Stimulated activated CD4-positive, alpha-beta T cell treated with anti-CD3 and anti-CD28 coated beads, Interleukin-1b, Interleukin-23, amount 100 ng/mL, for 24 hours (primary cell): Measurements from ENCODE around the gene SLC35F2.
"Not testable (repeated sequence)": the region's sequence is repeated elsewhere in the genome, so short reads cannot be mapped to it uniquely, and the experiment has no call there.

ENCODE experiments used
- DNase-seq, 4 experiments: peaks; one replicate each; pipeline ENCODE4 v3.0.0-alpha.2; 2020; ENCODE audit warnings: low read depth in 4 of 4, low spot score in 1 of 4

Gene SLC35F2

GRCh38 chr11:107858217-107859070 is at the start of gene SLC35F2:
SLC35F2 (minus strand) TSS chr11:107858787; CDS start chr11:107858767, 20 bp downstream.
- peak; percentile 37 to 59 (median 50) for DNase-seq

- no peak for DNase-seq
These were observed 49.6 kb upstream of the SLC35F2 start for GRCh38 chr11:107908211-107908610.

GRCh38 chr11:107898270-107898669 is 39.7 kb upstream of the SLC35F2 start:
- DNase-seq, result no peak

DNA sequence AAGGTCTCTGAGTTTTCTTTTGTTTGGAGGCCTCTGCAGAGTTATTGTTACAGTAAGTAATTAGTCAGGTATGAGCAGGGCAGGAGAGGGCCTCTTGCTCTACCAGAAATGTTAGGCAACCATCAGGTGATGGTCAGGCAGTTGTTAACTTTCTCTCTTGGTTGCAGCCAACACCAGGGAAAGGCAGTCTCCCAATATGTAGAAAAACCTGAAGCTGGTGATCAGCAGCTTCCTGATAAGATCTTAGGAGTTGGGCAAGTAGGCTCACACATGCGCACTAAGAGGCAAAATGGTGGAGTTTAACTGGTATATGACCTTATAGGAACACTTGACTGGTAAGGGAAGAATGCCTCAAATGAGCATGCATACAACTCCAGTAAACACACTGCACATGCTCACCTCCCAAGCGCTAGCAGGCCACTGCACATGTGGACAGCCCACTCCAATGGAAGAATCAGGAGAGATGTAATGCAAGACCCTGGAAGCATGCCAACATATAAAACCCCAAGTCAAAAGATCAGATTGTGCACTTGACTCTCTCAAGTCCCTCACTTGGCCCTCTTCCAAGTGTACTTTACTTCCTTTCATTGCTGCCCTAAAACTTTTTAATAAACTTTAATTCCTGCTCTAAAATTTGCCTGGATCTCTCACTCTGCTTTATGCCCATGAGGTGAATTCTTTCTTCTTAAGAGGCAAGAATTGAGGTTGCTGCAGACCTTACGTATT is 23.7 kb upstream of the SLC35F2 start:
- DNase-seq, result no peak

DNA sequence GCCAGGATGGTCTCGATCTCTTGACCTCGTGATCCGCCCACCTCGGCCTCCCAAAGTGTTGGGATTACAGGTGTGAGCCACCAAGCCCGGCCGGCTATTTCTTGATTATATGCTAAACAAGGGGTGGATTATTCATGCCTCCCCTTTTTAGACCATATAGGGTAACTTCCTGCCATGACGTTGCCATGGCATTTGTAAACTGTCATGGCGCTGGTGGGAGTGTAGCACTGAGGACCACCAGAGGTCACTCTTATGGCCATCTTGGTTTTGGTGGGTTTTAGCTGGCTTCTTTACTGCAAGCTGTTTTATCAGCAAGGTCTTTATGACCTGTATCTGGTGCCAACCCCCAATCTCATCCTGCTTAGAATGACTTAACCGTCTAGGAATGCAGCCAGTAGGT is 22.9 kb upstream of the SLC35F2 start:
- DNase-seq, result not testable (repeated sequence)

DNA sequence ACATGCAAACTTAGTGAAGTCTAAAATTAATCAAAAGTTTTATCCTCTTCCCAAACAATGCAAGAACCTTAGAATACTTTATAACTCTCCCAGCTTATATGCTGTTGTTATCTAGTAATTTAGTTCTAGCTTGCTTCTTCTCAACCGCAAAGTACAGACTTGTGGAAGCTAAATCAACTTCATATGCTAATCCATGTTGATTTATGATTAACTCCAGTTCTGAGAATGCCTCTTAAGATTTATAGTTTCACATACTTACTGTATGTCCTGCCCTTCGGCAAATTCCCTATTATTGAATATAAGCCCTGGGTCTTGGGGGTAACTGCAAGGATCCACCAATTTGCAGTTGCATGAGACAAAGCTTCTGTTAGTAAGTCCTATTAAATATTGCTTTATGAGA is 17.6 kb upstream of the SLC35F2 start:
- no peak for DNase-seq

- no peak for DNase-seq
These were observed 6.0 kb upstream of the SLC35F2 start for GRCh38 chr11:107864591-107864990.

DNA sequence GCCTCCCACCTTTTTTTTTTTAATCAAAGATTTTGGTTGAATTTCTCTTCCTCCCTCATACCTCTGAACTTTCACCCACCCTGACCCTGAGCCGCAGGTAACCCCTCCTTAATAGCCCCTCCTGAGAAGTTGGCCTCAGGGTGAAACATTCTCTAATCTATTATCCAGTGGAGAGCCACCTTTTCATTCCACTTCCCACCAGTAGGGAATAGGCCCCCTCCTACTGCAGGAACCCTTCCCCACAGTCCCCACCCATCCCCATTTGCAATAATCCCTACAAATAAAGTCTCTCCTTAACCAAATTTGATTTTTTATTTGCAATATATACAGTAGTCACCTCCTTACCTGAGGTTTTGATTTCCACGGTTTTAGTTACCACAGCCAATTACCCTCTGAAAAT is 2.1 kb upstream of the SLC35F2 start:
- DNase-seq, result no peak

GRCh38 chr11:107860240-107860620 is 1.6 kb upstream of the SLC35F2 start:
- not testable (repeated sequence) for DNase-seq

- peak in 2 of 4 experiments; percentile 6 to 28 for DNase-seq
These were observed 1.1 kb upstream of the SLC35F2 start for GRCh38 chr11:107859459-107860239.

DNA sequence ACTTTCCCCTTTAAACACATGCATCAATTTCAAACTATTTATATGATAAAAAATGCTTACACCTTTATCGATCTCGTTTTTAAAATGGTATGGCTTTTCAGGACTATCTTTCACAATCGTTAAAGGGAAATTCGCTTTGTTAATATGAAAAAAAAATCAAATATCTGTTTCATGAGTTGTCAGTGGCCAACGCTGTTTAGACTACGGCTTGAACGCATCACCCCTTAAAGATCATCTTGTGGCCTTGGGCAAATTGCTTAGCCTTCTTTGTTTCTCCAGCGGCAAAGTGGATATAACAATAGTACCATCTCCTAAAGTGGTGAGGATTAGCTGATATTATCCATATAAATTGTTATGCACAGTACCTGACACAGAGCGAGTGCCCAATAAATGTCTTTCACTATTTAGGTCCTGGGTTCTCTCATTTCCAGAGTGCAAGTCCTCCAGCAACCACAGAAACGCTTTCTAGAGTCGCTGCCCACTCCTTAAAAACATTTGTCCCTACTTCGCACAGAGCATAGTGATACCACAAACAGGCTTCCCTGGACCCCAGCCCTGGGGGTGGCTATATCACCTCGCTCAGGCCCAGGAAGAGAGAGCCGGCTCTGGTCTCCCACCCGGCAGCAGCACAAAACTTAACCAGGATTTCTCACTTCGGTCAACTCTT is 904 bp downstream of the SLC35F2 start:
- peak in 1 of 4 experiments; percentile 25 for DNase-seq

DNA sequence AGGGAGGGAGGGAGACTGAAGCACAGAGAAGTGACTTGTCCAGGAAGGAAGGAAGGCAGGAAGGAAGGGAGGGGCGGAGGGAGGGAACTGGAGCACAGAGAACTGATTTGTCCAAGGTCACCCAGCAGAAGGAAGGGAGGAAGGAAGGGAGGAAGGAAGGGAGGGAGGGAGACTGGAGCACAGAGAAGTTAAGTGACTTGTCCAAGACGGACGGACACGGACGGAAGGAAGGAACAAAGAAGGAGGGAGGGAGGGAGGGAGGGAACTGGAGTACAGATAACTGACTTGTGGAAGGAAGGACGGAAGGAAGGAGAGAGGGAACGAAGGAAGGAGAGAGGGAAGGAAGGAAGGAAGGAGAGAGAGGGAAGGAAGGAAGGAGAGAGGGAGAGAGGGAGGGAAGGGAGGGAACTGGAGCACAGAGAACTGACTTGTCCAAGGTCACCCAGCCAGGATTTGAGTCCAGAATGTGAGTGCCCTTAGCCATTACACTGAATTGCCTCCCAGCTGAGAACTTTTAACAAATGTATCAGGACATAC is 1.5 kb downstream of the SLC35F2 start:
- DNase-seq, result no peak

GRCh38 chr11:107856180-107856980 is 2.2 kb downstream of the SLC35F2 start:
- DNase-seq, result no peak

DNA sequence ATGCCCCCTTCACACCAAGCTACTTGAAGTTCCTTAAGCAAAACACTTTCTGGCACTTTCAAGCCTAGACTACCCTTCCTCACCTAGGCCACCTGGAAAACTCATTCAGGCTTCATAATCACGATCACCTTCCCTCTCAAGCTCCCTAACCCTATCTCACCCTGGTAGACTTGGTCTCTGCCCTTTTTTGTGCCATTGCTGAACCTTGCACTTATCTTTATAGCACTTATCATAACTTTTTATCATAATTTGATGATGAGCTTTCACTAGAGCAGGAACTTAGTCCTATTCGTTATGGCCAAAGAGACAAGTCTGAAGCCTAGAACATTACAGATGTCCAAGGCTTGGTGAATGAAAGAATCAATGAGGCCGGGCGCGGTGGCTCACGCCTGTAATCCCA is 5.5 kb downstream of the SLC35F2 start:
- no peak for DNase-seq

DNA sequence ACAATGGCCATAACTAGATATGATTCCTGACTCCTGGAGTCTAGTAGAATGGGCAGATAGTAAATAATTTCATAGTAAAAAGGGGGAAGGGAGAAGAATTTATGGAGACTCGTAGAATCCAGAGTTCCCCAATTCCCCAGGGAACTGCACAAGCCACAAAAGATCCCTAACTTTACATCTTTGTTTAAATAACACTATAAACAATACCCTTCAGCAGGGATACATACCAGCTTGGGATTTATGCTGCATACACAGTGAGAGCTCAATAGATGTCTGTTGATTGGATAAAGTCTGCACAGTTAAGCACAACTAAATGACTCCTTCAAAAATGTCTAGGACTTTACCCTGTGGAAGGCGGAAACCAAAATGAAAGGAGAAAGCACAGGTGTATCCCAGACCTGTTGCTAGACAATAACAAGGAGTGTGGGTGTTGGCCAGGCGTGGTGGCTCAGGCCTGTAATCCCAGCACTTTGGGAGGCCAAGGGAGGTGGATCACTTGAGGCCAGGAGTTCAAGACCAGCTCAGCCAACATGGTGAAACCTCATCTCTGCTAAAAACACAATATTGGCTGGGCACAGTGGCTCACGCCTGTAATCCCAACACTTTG is 6.8 kb downstream of the SLC35F2 start:
- no peak for DNase-seq

- no peak for DNase-seq
These were observed 8.8 kb downstream of the SLC35F2 start for GRCh38 chr11:107849790-107850189.

GRCh38 chr11:107848345-107848744 is 10.2 kb downstream of the SLC35F2 start:
- no peak for DNase-seq

DNA sequence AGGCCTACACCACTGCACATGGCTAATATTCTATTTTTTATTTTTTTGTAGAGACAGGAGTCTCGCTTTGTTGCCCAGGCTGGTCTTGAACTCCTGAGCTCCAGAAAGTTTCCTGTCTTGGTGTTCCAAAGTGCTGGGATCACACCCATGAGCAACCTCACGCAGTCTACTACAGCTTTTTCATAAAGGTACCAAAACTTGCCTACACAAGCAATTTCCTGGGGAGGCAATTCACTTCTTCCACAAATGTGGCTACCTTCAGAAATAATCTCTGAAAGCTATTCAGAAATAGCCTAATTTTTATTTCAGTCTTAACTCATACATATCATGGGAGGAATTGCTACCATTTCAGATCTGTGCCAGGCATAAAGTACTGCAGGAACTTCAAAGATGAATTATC is 11.4 kb downstream of the SLC35F2 start:
- DNase-seq, result no peak

DNA sequence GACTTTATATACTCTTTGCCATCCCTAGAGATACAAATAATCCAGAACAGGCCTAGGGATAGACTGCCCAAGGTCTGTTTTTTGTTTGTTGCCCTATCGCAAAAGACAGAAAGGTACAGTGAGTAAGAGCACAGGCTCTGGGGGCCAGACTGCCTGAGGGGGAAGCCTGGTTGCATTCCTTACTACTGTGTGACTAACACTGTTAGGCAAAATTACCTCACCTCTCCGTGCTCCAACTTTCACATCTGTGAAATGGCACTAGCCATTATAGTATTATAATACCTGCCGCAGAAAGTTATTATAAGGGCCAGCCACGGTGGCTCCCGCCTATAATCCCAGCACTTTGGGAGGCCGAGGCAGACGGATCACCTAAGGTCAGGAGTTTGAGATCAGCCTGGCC is 14.5 kb downstream of the SLC35F2 start:
- DNase-seq, result no peak
